HG02623 (cell line): ENCODE data around the gene TBL3.

Experiments
- ATAC-seq: cut with Tn5 transposase; IDR thresholded peaks from one replicate; pipeline ENCODE4 v1.9.1; 2021; ENCODE audit warnings: moderate library complexity; ENCODE audit not compliant: unreplicated experiment

Gene TBL3

DNA sequence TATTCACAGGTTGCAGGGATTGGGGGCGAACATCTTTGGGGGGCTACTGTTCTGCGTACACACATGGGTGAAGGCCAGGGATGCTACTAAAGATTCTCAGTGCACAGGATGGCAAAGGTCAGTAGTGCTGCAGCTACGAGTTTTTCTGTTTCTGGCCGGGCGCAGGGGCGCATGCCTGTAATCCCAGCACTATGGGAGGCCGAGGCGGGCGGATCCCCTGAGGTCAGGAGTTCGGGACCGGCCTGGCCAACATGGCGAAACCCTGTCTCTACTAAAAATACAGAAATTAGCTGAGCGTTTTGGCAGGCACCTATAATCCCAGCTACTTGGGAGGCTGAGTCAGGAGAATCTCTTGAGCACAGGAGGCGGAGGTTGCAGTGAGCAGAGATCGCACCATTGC, 41.7 kb downstream of the TBL3 start:
- ATAC-seq, result no peak

DNA sequence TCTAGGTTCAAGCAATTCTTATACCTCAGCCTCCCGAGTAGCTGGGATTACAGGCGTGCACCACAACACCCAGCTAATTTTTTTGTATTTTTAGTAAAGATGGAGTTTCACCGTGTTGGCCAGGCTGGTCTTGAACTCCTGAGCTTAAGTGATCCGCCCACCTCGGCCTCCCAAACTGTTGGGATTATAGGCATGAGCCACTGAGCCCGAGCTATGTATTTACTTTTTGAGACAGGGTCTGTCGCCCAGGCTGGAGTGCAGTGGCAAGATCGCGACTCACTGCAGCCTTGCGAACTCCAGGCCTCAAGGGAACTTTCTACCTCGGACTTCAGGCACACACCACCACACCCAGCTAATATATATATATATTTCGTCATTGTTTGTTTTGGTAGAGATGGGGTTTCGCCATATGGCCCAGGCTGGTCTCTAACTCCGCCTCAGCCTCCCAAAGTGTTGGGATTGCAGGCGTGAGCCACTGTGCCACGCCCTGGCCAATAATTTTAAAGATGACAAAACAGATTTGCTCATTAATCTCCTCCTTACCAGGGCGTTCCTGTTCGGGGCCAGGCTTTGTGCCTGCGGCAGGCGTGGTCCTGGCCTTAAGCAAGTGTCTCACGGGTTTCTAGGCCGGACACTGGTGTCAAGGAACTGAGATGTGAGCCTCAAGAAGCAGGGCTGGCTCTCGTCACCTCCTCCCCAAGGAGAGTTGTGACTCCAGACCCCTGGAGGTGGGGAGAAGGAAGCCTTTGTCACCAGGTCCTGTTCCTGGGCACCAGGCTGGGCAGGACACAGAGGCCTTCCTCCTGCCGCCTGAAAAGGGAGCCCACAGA, 43.5 kb downstream of the TBL3 start:
- no peak for ATAC-seq

DNA sequence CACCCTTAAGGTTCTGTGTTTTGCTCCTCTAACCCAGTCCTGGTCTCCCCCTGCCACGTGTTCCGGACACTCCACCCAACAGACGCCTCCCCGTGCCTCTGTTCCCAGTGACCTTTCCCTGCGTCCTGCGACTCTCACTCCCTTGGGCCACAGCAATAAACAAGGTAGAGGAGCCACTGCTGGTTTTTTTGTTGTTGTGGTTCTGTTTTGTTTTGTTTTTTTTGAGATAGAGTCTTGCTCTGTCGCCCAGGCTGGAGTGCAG, 44.0 kb downstream of the TBL3 start:
- no peak for ATAC-seq

DNA sequence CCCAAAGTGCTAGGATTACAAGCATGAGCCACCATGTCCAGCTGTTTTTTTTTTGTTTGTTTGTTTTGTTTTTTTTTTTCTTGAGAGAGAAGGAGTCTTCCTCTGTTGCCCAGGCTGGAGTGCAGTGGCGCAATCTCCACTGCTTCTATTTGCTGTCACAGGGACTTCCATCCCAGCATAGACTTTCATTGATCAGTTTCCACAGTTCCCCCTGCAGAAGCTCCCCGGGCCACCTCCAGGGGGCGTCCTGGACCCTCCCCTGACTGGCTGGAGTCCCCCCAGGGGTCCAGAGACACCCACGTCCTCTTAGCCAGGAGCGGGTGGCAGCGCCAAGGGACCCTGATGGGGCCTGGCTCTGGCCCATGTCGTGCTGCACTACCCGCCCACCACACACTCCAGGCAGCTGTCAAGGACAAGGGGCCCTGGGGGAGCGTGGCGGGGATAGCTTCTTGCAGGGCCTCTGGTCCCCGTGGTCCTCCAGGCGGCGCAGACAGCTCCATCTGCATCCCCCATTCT, 44.6 kb downstream of the TBL3 start:
- no peak for ATAC-seq

DNA sequence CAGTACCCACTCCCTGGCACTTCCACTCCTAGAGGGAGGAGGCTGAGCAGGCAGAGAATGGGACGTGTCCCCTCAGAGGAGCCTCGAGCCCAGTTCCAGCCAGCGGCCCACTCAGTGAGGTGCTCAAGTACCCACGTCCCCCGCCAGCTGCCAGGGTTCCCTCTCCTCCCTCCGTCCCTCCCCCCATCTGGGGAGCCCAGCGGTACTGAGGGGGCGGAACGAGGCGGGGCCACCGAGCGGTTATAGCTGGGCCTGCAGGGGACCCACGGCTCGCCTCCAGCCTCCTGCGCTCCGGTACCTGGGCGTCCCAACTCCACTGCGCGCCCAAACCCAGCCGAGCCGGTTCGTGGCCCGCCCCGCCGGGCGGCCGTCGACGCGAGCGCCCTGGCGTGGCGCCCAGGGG, 47.7 kb downstream of the TBL3 start, which contains the start of gene NPW:
NPW (plus strand) TSS at position 268 of the 403 bp plus-strand sequence.
- no peak for ATAC-seq

DNA sequence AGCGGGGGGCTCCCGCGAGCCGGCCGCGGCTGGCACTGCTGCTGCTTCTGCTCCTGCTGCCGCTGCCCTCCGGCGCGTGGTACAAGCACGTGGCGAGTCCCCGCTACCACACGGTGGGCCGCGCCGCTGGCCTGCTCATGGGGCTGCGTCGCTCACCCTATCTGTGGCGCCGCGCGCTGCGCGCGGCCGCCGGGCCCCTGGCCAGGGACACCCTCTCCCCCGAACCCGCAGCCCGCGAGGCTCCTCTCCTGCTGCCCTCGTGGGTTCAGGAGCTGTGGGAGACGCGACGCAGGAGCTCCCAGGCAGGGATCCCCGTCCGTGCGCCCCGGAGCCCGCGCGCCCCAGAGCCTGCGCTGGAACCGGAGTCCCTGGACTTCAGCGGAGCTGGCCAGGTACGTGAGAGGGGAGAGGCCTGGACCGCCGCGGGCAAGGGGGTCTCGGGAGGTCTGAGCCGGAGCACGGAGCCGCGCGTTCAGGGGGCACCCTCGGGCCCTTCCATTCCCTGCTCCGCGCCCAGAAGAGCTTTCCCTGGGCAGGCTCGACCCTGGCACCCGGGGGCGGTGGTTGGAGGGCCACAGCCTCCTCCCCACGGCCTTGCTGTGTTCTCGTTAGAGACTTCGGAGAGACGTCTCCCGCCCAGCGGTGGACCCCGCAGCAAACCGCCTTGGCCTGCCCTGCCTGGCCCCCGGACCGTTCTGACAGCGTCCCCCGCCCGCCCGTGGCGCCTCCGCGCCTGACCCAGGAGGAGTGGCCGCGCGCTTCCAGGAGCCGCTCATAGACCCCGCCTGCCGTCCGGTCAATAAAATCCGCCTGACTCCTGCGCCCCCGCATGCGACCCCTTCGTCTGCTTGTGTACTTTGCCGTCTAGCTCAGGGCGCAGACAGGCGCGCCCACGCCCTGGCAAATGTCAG, 48.3 kb downstream of the TBL3 start:
- no peak for ATAC-seq

DNA sequence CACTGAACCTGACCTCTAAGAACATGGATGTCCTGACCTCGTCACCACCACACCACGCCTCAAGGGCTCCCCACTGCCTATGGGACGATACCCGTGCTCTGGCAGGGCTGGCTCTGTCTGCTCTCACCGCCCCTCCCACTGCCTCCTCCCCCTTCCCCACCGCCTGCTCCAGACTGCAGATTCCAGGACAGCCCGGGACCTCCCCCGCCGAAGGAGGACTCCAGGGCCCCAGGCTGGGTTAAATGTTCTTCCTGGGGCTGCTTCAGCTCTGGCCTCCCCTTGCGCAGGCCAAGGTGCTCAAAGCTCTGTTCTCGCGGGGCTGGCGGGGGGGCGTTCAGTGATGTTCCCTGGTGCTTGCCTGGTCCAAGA, 50.9 kb downstream of the TBL3 start:
- no peak for ATAC-seq

DNA sequence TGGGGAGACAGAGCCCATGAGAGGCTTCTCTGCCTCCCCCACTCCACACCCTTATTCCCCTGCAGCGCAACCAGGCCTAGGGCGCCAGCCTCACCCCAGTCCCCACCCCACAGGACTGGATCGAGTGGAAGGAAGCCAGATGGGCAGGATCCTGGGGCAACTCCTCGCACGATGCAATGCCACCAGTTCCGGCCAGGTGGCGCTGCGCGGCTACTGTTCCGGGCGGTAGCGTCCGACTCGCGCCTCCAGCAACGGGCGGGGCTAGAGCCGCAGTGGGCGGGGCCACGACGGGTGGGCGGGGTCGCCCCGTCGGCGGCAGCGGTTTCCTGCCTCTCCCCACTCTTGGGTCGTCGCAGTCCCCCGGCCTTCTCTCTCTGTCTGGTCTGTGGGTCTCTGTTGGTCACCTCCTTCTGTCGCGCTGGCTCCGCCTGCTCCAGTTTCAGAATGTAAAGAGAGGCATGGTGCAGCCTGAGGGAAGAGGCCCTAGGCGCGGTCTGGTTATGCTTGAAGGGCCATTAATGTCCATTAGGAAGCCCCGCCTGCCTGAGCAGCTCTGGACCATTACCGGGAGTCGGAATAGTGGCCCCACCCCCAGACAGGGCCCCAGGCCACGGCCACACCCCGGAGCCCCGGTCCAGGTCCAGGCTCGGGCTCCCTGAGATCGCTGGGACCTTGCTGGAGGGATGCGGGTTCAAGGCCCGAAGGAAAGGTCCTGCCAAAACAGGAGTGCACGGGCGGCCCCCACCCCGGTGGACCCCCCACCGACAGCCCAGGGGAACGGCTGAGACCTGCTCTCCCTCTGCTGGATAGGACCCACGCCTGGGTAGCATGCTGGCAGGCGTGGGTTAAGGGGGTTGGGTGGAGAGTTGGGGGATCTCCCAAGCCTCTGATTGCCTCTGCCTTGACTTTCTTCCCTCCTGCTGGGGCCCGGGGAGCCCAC, 51.5 kb downstream of the TBL3 start:
- peak; percentile 70 for ATAC-seq

DNA sequence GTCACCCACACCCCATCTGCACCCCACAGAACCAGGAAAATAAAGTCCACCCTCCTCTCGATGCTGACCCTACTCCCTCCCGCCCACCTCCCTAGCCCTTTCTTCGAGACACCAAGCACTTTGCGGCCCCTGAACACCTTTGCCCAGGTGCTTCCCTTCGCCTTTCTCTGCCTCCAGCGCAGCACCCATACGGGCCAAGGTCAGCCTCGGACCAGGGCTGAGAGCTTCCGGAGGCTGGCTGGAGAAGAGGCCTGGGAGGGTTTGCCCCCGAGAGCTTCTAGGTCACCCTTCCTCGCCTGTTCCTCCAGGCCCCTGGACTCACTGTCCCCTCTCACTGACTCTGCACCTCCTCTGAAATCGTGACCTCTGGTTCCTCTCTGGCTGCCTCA, 52.2 kb downstream of the TBL3 start:
- no peak for ATAC-seq

DNA sequence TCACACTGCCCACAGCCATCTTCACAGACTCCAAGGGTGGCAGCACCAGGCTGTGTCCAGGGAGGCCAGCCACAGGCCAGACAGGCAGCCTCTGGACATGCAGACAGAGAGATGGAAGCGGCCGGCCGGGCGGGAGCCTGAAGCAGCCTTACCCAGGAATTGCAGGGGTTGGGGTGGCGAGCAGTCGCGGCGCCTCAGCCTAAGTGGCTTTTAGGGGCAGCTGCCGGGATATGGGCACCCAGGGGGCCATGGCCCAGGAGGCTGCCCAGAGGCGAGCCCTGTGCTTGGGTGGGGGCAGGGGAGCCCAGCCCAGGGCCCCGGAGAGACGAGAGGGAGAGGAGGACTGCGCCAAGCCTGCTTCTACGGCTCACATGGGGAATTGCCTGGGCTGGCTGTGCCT, 53.4 kb downstream of the TBL3 start:
- ATAC-seq, result no peak

DNA sequence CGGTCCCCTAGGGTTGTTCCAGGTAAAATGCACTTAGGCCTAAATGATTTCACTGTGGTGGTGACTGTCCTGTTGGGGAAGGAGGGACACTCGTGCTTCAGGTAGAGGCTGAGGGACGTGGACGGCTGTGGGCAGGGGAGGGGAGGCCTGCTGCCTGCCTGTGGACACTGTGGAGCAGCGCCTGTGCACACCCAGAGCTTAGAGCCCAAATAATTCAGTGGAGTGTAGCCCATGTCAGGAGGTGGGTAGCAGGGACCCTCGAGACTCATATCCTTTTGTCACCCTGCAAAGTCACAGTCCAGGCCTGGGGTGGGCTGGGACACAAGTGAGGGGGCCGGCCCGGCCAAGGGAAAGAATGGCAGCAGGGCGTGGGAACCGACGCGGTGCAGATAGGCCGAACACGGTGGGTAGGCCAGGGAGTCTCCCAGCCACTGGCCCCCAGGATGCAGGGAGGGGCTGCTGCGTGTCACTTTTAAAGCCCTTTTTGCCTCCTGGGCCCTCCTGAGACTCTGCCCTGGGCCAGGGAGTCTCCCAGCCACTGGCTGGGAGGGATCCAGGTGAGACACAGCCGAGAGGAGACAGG, 54.1 kb downstream of the TBL3 start:
- ATAC-seq, result no peak

DNA sequence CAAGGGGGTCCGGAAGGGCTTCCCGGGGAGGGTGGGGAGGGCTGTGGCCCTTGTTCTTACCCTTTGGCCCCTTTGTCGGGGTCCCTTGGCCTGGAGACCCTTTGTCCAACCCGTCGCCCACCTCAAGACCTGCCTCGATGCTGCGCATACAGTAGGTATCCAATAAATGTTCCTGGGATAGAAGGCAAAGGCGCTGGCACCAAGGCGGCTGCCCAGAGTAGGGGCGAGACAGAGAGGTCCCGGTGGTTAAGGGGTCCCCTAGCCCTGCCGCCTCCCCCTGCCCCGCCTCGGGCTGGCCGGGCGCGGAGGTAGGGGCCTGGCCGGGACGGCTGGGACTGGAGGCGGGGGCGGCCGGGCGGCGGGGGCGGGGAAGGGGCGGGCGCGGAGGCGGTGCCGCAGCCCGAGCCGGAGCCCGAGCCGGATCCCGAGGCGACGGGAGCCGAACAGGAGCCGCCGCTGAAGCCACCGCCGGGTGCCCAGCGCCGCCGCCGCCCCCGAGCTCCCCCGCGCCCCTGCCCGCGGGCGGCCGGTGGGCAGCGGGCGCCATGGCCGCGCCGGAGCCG, 54.7 kb downstream of the TBL3 start, which contains the start of gene NHERF2:
NHERF2 (plus strand) TSS at position 442 of the 563 bp plus-strand sequence; CDS start at position 546, 104 bp downstream.
- no peak for ATAC-seq

DNA sequence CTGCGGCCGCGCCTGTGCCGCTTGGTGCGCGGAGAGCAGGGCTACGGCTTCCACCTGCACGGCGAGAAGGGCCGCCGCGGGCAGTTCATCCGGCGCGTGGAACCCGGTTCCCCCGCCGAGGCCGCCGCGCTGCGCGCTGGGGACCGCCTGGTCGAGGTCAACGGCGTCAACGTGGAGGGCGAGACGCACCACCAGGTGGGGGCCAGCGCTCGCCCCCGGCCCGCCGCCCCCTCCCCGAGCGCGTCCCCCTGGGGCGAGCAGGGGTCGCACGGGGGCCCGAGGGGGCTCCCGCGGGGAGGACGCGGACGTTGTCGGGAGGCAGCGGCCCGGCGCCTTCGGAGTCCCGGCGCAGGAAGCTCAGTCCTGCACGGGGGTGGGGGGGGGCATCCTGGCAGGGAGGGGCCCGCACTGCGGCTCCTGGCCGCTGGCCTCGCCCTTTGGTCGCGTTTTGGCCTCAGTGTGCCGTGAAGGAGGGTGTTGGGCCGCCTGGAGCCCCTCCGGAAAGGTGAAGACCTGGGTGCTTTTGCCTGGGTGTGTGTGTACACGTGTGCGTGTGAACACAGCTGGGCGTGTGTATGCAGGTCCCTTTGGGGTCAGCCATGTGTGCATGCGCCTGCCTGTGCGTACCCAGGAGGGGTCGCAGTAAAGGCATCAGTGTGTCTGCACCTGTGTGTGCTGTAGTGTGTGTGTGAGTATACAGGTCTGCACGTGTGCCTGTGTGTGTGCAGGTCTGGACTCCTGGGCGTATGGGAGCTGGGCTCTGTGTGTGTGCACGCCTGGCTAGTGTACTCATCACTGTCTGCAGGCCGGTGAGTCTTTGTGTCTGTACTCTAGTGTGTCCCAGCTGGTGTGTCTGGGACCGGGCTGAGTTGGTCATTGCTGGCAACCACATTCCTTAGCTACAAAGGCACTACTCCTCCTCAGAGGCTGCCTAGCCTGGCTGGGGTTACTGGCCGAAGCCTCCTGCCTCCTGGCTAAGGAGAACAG, 55.5 kb downstream of the TBL3 start:
- ATAC-seq, result no peak

DNA sequence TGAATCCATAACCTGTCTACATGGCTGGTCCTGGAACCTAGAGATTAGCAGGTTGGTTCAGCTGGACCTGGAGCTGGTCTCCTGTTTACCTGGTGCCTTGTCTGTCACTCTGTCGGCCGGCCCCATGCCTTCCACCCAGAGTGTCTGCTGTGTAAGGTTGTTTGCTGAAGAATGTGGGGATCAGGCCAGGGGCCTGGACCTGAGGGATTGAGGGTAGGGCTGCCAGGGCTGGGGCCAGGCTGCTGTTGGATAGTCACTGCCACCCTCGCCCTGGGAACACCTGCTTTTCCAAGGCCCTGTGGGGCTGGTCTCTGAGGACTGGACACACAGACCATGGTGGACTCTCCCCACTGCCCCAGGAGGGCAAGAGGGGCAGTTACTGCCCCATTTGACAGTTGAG, 56.3 kb downstream of the TBL3 start:
- ATAC-seq, result no peak

DNA sequence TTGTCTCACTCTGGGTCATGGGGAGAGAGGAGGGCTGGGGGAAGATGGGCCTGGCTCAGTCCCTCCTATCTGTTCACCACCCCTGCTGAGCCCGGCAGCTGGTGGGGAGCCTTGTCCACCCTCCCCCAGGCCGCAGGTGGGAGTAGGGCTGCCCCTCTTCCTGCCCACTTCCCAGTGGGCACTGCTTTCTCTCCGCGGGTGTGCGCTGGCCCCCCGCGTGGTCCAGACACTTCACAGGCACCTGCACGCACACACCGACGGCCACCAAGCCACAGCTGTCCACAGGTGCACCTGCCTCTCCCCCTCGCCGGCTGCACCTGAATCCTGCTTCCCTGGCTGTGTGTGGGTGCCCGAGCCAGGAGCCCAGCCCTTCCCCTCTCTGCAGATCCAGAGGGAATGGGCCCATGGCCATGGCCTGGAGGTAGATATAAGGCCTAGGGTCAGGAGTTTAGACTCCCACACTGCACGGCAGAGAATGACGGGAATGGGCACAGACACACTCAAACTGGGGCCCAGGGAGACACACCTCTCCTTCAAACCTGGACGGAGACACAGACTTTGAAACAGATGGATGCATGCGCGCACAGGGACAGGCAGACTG, 56.9 kb downstream of the TBL3 start:
- ATAC-seq, result no peak

DNA sequence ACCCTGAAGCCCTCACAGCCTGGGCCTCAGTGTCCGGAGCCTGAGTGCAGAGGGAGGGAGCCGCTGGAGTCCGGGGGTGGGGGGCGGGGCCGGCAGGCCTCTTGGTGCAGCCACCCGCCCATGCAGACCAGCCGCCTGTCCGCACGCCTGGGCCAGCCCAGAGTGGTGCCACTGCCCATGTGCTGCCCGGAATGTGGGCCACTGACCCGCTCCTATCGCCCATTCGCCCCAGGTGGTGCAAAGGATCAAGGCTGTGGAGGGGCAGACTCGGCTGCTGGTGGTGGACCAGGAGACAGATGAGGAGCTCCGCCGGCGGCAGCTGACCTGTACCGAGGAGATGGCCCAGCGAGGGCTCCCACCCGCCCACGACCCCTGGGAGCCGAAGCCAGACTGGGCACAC, 57.5 kb downstream of the TBL3 start:
- no peak for ATAC-seq

DNA sequence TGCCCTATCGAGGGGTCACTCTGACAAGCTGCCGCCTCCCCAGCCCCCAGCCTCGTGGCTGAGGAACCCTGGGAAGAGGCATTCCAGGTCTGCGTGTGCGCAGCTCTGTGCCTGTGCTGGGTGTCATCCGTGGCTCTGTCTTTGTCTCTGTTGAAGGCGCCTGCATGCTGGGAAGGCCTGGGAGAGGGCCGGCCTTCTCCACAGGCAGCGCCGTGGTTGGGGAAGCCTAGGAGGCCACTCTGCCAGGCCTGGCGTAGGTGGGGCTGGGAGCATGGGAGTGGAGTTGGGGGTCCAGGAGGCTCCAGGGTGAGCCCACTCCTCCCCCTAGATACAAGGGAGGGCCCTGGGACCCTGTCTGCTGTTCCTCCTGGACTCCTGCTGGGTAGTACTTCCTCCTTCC, 58.2 kb downstream of the TBL3 start:
- ATAC-seq, result no peak

DNA sequence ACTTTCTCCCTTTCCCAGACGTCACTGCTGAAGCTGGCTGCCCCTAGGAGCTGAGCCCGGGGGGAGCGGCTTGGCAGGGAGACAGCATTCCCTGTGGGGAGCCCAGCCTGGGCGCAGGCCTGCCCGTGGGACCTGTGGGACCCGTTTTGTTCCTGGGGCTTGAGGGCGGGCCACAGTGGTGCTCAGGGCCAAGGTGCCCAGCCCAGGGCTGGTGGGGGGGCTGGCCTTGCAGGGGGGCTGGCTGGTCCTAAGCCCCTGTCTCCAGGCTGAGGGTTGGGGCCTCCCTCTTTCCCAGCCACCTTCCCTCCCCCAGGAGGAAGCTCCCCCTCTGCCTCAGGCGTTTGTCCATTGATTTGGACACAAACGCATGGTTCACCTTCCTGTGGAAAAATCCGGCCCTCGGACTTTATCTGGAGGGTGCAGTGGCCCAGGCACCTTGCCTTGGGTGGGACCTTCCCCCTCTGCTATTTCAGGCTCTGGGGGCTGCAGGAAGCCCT, 59.3 kb downstream of the TBL3 start:
- no peak for ATAC-seq
